Spleen (tissue), 11 donors: ENCODE measurements around the gene LSAMP. TPM values are rescaled to one million over a fixed set of nuclear protein-coding genes. Genes with fewer than 3 reads are reported as not detected.

Source experiments
- DNase-seq: peaks from one replicate; pipeline ENCODE4 v3.0.0-alpha.2; 2020
- H3K27ac ChIP-seq, 8 donors: fragments of 200-600 bp; sonication (generic) in 7 of 8; 1 replicate in 4 of 8; 2 replicates in 4 of 8; pipeline versions ENCODE4 v1.5.0 to v1.8.0; 2016 to 2021; ENCODE audit warnings: inconsistent platforms in 4 of 8, mild to moderate bottlenecking in 4 of 8, moderate library complexity in 1 of 8
- H3K27me3 ChIP-seq, 7 donors: fragments of 200-600 bp; sonication (generic) in 6 of 7; replicated peaks in 1 of 7; 1 replicate in 4 of 7; 2 replicates in 3 of 7; pipeline versions ENCODE4 v1.5.0 to v1.8.0; 2016 to 2021; ENCODE audit warnings: inconsistent platforms in 3 of 7, mild to moderate bottlenecking in 1 of 7
- H3K36me3 ChIP-seq, 6 donors: fragments of 200-600 bp; sonication (generic) in 5 of 6; 1 replicate in 4 of 6; 2 replicates in 2 of 6; pipeline versions ENCODE4 v1.5.0 to v1.8.0; 2016 to 2021; ENCODE audit warnings: inconsistent platforms in 2 of 6
- H3K4me1 ChIP-seq, 6 donors: fragments of 200-600 bp; sonication (generic) in 5 of 6; 1 replicate in 3 of 6; 2 replicates in 3 of 6; pipeline versions ENCODE4 v1.5.0 to v1.8.0; 2016 to 2021; ENCODE audit warnings: inconsistent platforms in 3 of 6
- H3K4me3 ChIP-seq, 8 donors: fragments of 200-600 bp; sonication (generic) in 7 of 8; 1 replicate in 4 of 8; 2 replicates in 4 of 8; pipeline versions ENCODE4 v1.5.0 to v1.8.0; 2016 to 2021; ENCODE audit warnings: inconsistent platforms in 4 of 8, mild to moderate bottlenecking in 4 of 8, moderate library complexity in 2 of 8
- H3K9me3 ChIP-seq, 8 donors: fragments of 200-600 bp; sonication (generic) in 7 of 8; 1 replicate in 4 of 8; 2 replicates in 4 of 8; pipeline versions ENCODE4 v1.5.0 to v1.8.0; 2016 to 2021; ENCODE audit warnings: inconsistent platforms in 4 of 8
- POLR2A ChIP-seq, 3 donors: fragments of 450-650 bp; IDR thresholded peaks; one replicate each; pipeline ENCODE4 v1.5.1; 2017; ENCODE audit warnings: antibody characterized with exemption in 3 of 3, mild to moderate bottlenecking in 1 of 3
- POLR2AphosphoS5 ChIP-seq, 3 donors: sonication (generic); formaldehyde crosslinking; IDR thresholded peaks; one replicate each; pipeline ENCODE4 v1.5.1; 2017; ENCODE audit warnings: antibody characterized with exemption in 3 of 3
- WGBS, 5 donors: extraction: QIAGEN DNeasy Blood & Tissue Kit in 3 of 5; methylation state at CpG; one replicate each; pipeline versions ENCODE4 v1.1.5 to v1.1.7; 2013 to 2018; 5-methylcytosine and 5-hydroxymethylcytosine counted together
- intact Hi-C: fragments of 100-400 bp; cut with DNase I; formaldehyde crosslinking; loops from one replicate; pipeline ENCODE4 v1.15.0; 2023; ENCODE audit warnings: low total_unique reads
- polyA plus RNA-seq, 3 donors: library from polyadenylated mRNA; stranded (reverse); fragments of 200-250 nt; gene quantifications; one replicate each; pipeline ENCODE4 v1.2.1, GENCODE V29; 2013
- total RNA-seq, 7 donors: library from RNA; depleted of rRNA in 3 of 7; stranded (reverse); fragments of >200 nt in 3 of 7; fragmentation: NEBNext Ultra II Directional in 4 of 7; extraction: Animal tissue kit (Norgen Biotek cat#: 25700) in 4 of 7; gene quantifications; one replicate each; pipeline versions ENCODE4 v1.1.0 to v1.2.1, GENCODE V29; 2016 to 2021
- TF ChIP-seq, protein P1 (sequence below), 11 experiments: fragments of 200-600 bp in 7 of 11; fragments of 450-650 bp in 4 of 11; sonication (generic) in 4 of 11; IDR thresholded peaks in 8 of 11; conservative IDR thresholded peaks in 3 of 11; 1 replicate in 7 of 11; 2 replicates in 4 of 11; pipeline versions ENCODE4 v1.4.0 to v1.8.0; 2016 to 2021; ENCODE audit warnings: antibody characterized with exemption in 11 of 11, inconsistent platforms in 4 of 11, mild to moderate bottlenecking in 1 of 11
- donor health status: healthy with polysubstance abuse.
- donor health status: DM: no; HTN: no; CAD: no; lungs with moderate emphysema.
- donor health status: DM: no; HTN: no; CAD: no.
- donor health status: Bipolar disorder and iron deficiency.
- donor health status: healthy.
- donor health status: DM: no; HTN: no; CAD: no.
- donor health status: DM: yes; HTN: yes; CAD: no.

LSAMP gene
- total and polyA plus RNA-seq, 10 donors, result 0.45 to 6.8 (median 1.3) TPM

DNA sequence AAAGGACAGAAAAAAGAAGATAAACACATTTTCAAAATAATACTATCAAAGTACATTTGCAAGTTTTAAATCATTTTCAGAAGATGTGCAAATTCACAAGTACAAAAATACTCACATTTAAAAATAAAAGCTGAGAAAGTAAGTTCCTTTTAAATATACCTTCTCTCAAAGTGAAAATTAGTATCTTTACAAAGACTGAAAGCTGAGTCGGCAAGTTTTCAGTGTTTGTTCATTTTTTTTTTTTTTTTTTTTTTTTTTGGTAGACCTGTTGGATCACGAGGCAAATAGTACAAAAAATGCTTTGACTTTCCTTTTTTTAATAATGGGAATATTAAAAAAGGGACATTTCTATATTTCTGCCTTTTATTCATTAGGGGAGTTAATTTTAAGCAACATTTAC, 317.8 kb downstream of the LSAMP start:
- no peaks in the 10 kb centered on the region for H3K4me1 ChIP-seq
- no peaks in the 10 kb centered on the region for H3K27me3 ChIP-seq
- no peaks in the 10 kb centered on the region for H3K9me3 ChIP-seq
- no peaks in the 10 kb centered on the region for H3K36me3 ChIP-seq
- no peak overlapping the region for H3K4me3 ChIP-seq
- TF ChIP-seq, protein P1, sequence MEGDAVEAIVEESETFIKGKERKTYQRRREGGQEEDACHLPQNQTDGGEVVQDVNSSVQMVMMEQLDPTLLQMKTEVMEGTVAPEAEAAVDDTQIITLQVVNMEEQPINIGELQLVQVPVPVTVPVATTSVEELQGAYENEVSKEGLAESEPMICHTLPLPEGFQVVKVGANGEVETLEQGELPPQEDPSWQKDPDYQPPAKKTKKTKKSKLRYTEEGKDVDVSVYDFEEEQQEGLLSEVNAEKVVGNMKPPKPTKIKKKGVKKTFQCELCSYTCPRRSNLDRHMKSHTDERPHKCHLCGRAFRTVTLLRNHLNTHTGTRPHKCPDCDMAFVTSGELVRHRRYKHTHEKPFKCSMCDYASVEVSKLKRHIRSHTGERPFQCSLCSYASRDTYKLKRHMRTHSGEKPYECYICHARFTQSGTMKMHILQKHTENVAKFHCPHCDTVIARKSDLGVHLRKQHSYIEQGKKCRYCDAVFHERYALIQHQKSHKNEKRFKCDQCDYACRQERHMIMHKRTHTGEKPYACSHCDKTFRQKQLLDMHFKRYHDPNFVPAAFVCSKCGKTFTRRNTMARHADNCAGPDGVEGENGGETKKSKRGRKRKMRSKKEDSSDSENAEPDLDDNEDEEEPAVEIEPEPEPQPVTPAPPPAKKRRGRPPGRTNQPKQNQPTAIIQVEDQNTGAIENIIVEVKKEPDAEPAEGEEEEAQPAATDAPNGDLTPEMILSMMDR (IDR thresholded peaks at IDR 0.05 in 8 of 11, conservative IDR thresholded peaks at IDR 0.05 in 3 of 11), result no peak
- TF ChIP-seq POLR2A (IDR thresholded peaks at IDR 0.05) (no peak), POLR2AphosphoS5 (IDR thresholded peaks at IDR 0.05) (no peak)
- no peak overlapping the region for H3K27ac ChIP-seq
- 70 to 73% (median 71%) methylated on average over 2 of the region's 2 CpGs for WGBS, 5 donors
- DNase-seq, result no peak
- intact Hi-C loops, result no loop called here

DNA sequence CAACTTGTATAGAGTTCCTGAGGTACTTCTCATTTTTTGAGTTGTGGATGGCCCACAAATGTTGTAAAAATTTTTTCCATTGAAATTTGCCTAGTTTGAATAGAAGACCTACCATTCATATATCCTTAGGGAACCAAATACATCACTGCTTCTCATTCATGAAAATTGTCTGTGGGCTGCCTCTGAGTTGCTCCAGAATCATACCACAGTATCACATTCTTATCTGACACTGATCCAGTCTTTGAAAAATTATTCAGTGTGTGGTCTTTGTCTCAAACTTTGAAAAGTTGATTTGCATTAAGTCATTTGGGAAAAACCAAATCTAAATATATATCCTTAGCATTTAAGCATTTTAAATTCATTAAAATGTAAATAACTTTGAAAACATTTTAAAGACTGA, 321.1 kb downstream of the LSAMP start:
- DNase-seq, result no peak
- Histone ChIP-seq H3K27me3 (no peaks in the 10 kb centered on the region), H3K27ac (no peak overlapping the region), H3K4me3 (no peak overlapping the region), H3K36me3 (no peaks in the 10 kb centered on the region), H3K9me3 (no peaks in the 10 kb centered on the region), H3K4me1 (no peaks in the 10 kb centered on the region)
- intact Hi-C loops, result no loop called here
- TF ChIP-seq, protein P1 (IDR thresholded peaks at IDR 0.05 in 8 of 11, conservative IDR thresholded peaks at IDR 0.05 in 3 of 11), result no peak
- TF ChIP-seq POLR2AphosphoS5 (IDR thresholded peaks at IDR 0.05), result no peak
- no peak for TF ChIP-seq POLR2A (IDR thresholded peaks at IDR 0.05)

GRCh38 chr3:116118475-116119169, 326.7 kb downstream of the LSAMP start:
- no peak for DNase-seq
- H3K9me3 ChIP-seq, result no peaks in the 10 kb centered on the region
- no peaks in the 10 kb centered on the region for H3K27me3 ChIP-seq
- no peak overlapping the region for H3K4me3 ChIP-seq
- intact Hi-C loops, result no loop called here
- WGBS, 5 donors, result 46 to 62% (median 56%) methylated on average over 3 of the region's 3 CpGs
- H3K27ac ChIP-seq, result no peak overlapping the region
- no peaks in the 10 kb centered on the region for H3K36me3 ChIP-seq
- TF ChIP-seq POLR2A (IDR thresholded peaks at IDR 0.05), result no peak
- TF ChIP-seq, protein P1 (IDR thresholded peaks at IDR 0.05 in 8 of 11, conservative IDR thresholded peaks at IDR 0.05 in 3 of 11), result no peak
- no peak for TF ChIP-seq POLR2AphosphoS5 (IDR thresholded peaks at IDR 0.05)
- no peaks in the 10 kb centered on the region for H3K4me1 ChIP-seq

DNA sequence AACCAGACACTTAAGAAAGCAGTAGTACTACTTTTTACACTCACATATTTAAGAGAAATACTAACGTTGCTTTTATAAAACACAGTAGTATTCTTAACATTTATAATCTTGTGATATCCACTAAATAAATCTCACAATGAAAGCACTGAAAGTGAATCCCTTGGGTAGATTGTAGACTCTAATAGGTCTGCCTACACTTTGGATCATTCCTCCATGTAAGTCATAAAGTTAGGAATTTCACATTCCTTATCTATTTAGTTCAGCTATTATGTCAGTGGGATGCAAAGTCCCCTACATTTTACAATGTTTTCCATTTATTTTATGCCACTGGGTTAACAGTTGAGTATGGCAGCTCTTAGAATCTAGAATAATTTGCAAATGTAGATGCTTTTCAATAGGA, 330.7 kb downstream of the LSAMP start:
- Histone ChIP-seq H3K4me3 (no peak overlapping the region), H3K36me3 (no peaks in the 10 kb centered on the region), H3K27me3 (no peaks in the 10 kb centered on the region), H3K9me3 (no peaks in the 10 kb centered on the region), H3K27ac (no peak overlapping the region), H3K4me1 (no peaks in the 10 kb centered on the region)
- no peak for DNase-seq
- 86 to 93% (median 90%) methylated on average over 1 of the region's 1 CpG for WGBS, 5 donors
- intact Hi-C loops, result no loop called here
- no peak for TF ChIP-seq POLR2A (IDR thresholded peaks at IDR 0.05)
- TF ChIP-seq POLR2AphosphoS5 (IDR thresholded peaks at IDR 0.05), result no peak
- TF ChIP-seq, protein P1 (IDR thresholded peaks at IDR 0.05 in 8 of 11, conservative IDR thresholded peaks at IDR 0.05 in 3 of 11), result no peak
